Naive thymus-derived CD4-positive, alpha-beta T cell (primary cell): Measurements from ENCODE around the gene PLD6. TPM values are rescaled to one million over a fixed set of nuclear protein-coding genes. Genes with fewer than 3 reads are reported as not detected.

Experiments used
- ATAC-seq: fragments of 150-1000 bp; cut with Tn5 transposase; 2 replicates; pipeline ENCODE4 v1.10.0; 2021; ENCODE audit warnings: mild to moderate bottlenecking, moderate library complexity
- CTCF ChIA-PET: fragments of 350-600 bp; sonication (Branson Sonifier 250); formaldehyde crosslinking; loops from one replicate; lab custom pipeline; 2021; ENCODE audit warnings: antibody characterized with exemption; lab: Charles Lee
- POLR2A ChIA-PET: fragments of 350-600 bp; sonication (Branson Sonifier 250); formaldehyde crosslinking; loops from one replicate; lab custom pipeline; 2021; ENCODE audit warnings: antibody characterized with exemption, inconsistent platforms; lab: Charles Lee
- DNase-seq, 9 donors: peaks; one replicate each; pipeline versions ENCODE4 v3.0.0 to v3.0.0-alpha.2; 2020 to 2022; ENCODE audit warnings: mixed read lengths in 1 of 9
- H3K27ac ChIP-seq: one replicate; pipeline ENCODE4 v1.7.0; 2013; ENCODE audit warnings: mild to moderate bottlenecking, low read depth, low read length, moderate library complexity
- H3K27me3 ChIP-seq, 2 donors: one replicate each; pipeline ENCODE4 v1.7.0; 2013; ENCODE audit warnings: low read length in 2 of 2, mild to moderate bottlenecking in 2 of 2, moderate library complexity in 2 of 2; ENCODE audit not compliant: control insufficient read depth in 2 of 2, insufficient read depth in 2 of 2
- H3K36me3 ChIP-seq, 3 experiments: 1 replicate in 2 of 3; 2 replicates in 1 of 3; pipeline ENCODE4 v1.7.0; 2013; ENCODE audit warnings: low read length in 3 of 3, mild to moderate bottlenecking in 3 of 3, moderate library complexity in 1 of 3; ENCODE audit not compliant: insufficient read depth in 3 of 3, control insufficient read depth in 2 of 3
- H3K4me1 ChIP-seq, 2 donors: one replicate each; pipeline ENCODE4 v1.7.0; 2013; ENCODE audit warnings: low read length in 2 of 2, mild to moderate bottlenecking in 2 of 2, moderate library complexity in 1 of 2; ENCODE audit not compliant: control insufficient read depth in 2 of 2, insufficient read depth in 2 of 2
- H3K4me3 ChIP-seq: 2 replicates; pipeline ENCODE4 v1.7.0; 2013; ENCODE audit warnings: mild to moderate bottlenecking, low read length
- H3K9me3 ChIP-seq, 3 experiments: 1 replicate in 2 of 3; 2 replicates in 1 of 3; pipeline ENCODE4 v1.7.0; 2013; ENCODE audit warnings: low read length in 3 of 3; ENCODE audit not compliant: control insufficient read depth in 2 of 3
- H3K27ac Mint-ChIP-seq, 9 donors: one replicate each; pipeline ENCODE4 v1.8.0; 2020 to 2022; ENCODE audit warnings: mixed read lengths in 9 of 9, mild to moderate bottlenecking in 8 of 9, moderate library complexity in 5 of 9, inconsistent platforms in 2 of 9
- H3K27me3 Mint-ChIP-seq, 5 donors: one replicate each; pipeline ENCODE4 v1.8.0; 2021 to 2022; ENCODE audit warnings: mixed read lengths in 5 of 5, mild to moderate bottlenecking in 1 of 5
- H3K36me3 Mint-ChIP-seq, 5 donors: one replicate each; pipeline ENCODE4 v1.8.0; 2020 to 2022; ENCODE audit warnings: mixed read lengths in 5 of 5, mild to moderate bottlenecking in 3 of 5, inconsistent platforms in 1 of 5
- H3K4me1 Mint-ChIP-seq, 7 donors: one replicate each; pipeline ENCODE4 v1.8.0; 2020 to 2022; ENCODE audit warnings: mixed read lengths in 7 of 7, mild to moderate bottlenecking in 3 of 7, inconsistent platforms in 1 of 7
- H3K4me3 Mint-ChIP-seq, 10 donors: one replicate each; pipeline ENCODE4 v1.8.0; 2020 to 2022; ENCODE audit warnings: mild to moderate bottlenecking in 10 of 10, mixed read lengths in 10 of 10, moderate library complexity in 6 of 10, inconsistent platforms in 2 of 10
- H3K9me3 Mint-ChIP-seq, 11 donors: one replicate each; pipeline ENCODE4 v1.8.0; 2020 to 2022; ENCODE audit warnings: mixed read lengths in 11 of 11, mild to moderate bottlenecking in 4 of 11, inconsistent platforms in 1 of 11, moderate library complexity in 1 of 11
- intact Hi-C, 2 donors: fragments of 100-400 bp; cut with micrococcal nuclease; formaldehyde crosslinking; loops; one replicate each; pipeline ENCODE4 v1.15.1; 2023
- polyA plus RNA-seq, 2 donors: library from polyadenylated mRNA; unstranded; fragments of 300-500 nt; fragmentation: Illumina TruSeq; gene quantifications; one replicate each; pipeline ENCODE4 v1.2.3, GENCODE V29; 2021
- total RNA-seq, 6 experiments: library from RNA in 5 of 6; stranded (reverse) in 5 of 6; gene quantifications; 1 replicate in 5 of 6; 2 replicates in 1 of 6; pipeline ENCODE4 v1.2.3 and lab custom pipeline; 2021 to 2026

PLD6 gene
- total and polyA plus RNA-seq, 7 experiments from 2014 or later, result 6.2 to 16.4 (median 12.1) TPM

DNA sequence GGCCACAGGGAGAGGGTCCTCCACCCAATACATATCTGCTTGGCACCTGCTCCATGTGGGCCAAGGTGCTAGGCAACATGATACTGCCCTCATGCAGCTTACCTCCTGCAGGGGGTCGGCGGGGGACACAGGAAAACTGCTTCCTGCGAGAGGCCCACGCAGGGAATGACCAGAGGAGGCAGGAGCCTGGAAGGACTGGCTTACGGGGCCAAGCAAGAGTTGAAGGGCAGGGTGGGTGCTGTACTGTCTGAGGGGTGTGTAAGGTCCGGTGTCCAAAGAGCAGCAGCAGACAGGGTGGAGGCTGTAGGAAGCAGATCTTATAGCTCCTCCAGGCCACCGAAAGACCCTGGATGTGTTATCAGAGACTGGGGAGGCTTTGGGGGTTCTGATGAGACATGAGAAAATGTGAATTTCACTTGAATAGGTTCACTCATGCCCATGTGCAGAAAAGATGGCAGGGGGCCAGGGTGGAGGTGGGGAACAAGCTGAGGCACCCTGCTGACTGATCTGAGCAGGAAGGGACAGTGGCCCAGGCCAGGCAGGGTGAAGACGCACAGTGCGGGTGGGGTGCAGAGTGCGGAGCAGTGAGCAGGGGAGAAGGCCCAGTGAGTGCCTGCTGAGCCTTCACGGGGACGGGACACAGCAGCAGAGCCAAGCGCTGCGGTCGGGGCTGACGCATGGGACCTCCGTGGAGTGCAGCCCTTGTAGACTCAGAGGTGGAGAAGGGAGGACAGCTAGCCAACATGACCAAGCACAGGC lies 22.6 kb upstream of the PLD6 start:
- Histone ChIP-seq H3K36me3 (peaks cover 6 to 91% (median 27%) of the 10 kb centered on the region in 3 experiments), H3K27me3 (no peaks in the 10 kb centered on the region), H3K4me1 (no peaks in the 10 kb centered on the region), H3K4me3 (no peak overlapping the region), H3K27ac (no peak overlapping the region), H3K9me3 (no peaks in the 10 kb centered on the region)
- peaks cover 0 to 17% (median 8%) of the 10 kb centered on the region in 7 donors for H3K4me1 Mint-ChIP-seq
- H3K4me3 Mint-ChIP-seq, result no peak overlapping the region
- CTCF ChIA-PET, result no interaction called here
- intact Hi-C loops, result no loop called here
- H3K9me3 Mint-ChIP-seq, result no peaks in the 10 kb centered on the region
- H3K27ac Mint-ChIP-seq, result no peak overlapping the region
- POLR2A ChIA-PET, result no interaction called here
- DNase-seq (no peak), ATAC-seq (no peak)
- no peaks in the 10 kb centered on the region for H3K27me3 Mint-ChIP-seq
- peaks cover 7 to 55% (median 17%) of the 10 kb centered on the region in 5 donors for H3K36me3 Mint-ChIP-seq

DNA sequence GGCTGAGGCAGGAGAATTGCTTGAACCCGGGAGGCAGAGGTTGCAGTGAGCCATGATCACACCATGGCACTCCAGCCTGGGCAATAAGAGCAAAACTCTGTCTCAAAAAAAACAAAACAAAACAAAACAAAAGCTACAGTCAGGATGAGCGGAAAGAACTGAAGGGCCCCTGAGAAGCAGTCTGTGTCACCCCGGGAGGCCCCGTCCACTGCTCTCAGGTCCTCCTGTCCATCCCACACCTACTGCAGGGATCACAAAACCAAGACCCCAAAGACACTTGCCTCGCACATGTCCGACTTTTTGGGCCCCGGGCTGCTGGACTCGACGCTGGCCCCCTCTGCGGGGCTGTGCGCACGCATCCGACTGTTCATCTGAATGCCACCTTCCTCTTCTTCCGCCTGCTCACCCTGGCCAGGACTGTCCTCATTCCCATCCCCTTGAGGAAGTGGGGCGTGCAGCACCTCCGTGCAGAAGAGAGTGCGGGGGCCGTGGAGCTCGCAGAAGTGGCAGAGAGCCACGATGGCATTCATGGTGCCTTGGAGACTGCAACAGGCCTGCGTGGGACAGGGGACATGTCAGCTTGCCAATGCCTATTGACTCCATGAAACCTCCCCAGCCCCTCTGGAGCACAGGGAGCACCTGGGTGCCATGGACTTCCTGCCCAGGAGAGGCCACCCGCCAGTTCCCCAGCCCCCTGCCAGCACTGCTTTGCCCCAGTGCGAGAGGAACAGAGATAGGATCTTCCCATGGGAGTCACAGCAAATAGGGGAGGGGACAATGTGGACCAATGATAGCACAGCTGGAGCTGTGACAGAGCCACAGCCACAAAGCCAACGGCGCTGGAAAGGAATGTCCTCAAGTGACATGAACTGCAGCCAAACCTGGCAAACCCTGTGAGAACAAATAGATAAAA lies 21.7 kb upstream of the PLD6 start:
- H3K4me1 ChIP-seq, result no peaks in the 10 kb centered on the region
- DNase-seq, result no peak
- ChIA-PET CTCF (no interaction called here), POLR2A (no interaction called here)
- Mint-ChIP-seq H3K27me3 (no peaks in the 10 kb centered on the region), H3K27ac (peak overlapping the region in 2 of 9 donors; percentile 41 to 51), H3K4me3 (no peak overlapping the region), H3K36me3 (peaks cover 10 to 60% (median 17%) of the 10 kb centered on the region in 5 donors), H3K4me1 (peaks cover 0 to 17% (median 7%) of the 10 kb centered on the region in 7 donors), H3K9me3 (no peaks in the 10 kb centered on the region)
- no peak overlapping the region for H3K4me3 ChIP-seq
- intact Hi-C loops, result no loop called here
- no peak for ATAC-seq
- H3K27ac ChIP-seq, result no peak overlapping the region
- no peaks in the 10 kb centered on the region for H3K9me3 ChIP-seq
- peaks cover 6 to 99% (median 32%) of the 10 kb centered on the region in 3 experiments for H3K36me3 ChIP-seq
- H3K27me3 ChIP-seq, result no peaks in the 10 kb centered on the region

DNA sequence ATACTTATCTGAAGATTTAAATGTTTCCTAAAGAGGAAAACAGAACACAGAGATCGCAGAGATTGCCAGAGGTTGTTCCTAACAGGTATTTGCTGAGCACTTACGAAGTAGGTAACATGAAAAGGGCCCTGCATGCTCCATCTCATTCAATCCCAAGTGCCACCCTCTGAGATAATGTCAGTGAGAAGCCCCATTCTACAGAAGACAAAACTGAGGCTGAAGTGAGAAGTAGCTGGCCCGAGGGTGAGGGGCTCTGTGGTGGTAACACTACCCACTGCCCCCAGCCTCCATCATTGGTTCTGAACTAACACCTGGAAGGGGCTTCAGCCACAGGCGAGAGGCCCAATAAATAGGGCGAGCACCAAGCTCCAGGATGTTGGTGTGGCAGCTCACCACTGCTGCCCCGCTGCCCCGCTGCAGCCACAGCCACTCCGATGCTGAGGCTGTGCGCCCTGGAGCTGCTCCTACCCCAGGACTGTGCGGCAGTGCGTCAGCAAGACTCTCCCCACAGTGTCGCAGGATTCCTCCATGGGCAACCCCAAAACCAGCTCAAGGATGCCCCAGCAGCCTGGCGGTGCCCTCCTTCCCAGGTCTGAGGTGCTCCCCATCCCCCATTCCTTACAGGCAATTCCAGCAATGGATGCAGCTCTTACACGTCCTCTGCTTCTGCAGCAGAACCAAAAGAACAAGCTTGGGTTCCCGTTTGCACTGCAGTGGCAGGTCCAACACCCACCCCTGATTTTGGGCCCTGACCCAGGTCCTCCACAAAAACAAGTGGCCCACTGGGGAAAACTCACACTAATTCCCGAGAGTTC lies 20.5 kb upstream of the PLD6 start:
- no peak overlapping the region for H3K4me3 ChIP-seq
- intact Hi-C loops, result no loop called here
- Mint-ChIP-seq H3K36me3 (peaks cover 10 to 61% (median 16%) of the 10 kb centered on the region in 5 donors), H3K4me3 (no peak overlapping the region), H3K4me1 (peaks cover 0 to 9% (median 1%) of the 10 kb centered on the region in 7 donors), H3K27me3 (no peaks in the 10 kb centered on the region), H3K27ac (peak overlapping the region in 1 of 9 donors; percentile 32), H3K9me3 (no peaks in the 10 kb centered on the region)
- CTCF ChIA-PET, result interaction anchor here (0.6 kb wide), 1 partner anchor 85 kb away, joined by 3 read pairs; no protein-coding TSS in a partner anchor
- no peaks in the 10 kb centered on the region for H3K4me1 ChIP-seq
- peaks cover 6 to 99% (median 40%) of the 10 kb centered on the region in 3 experiments for H3K36me3 ChIP-seq
- no peak for DNase-seq
- no peaks in the 10 kb centered on the region for H3K9me3 ChIP-seq
- POLR2A ChIA-PET, result no interaction called here
- H3K27me3 ChIP-seq, result no peaks in the 10 kb centered on the region
- no peak for ATAC-seq
- H3K27ac ChIP-seq, result no peak overlapping the region

DNA sequence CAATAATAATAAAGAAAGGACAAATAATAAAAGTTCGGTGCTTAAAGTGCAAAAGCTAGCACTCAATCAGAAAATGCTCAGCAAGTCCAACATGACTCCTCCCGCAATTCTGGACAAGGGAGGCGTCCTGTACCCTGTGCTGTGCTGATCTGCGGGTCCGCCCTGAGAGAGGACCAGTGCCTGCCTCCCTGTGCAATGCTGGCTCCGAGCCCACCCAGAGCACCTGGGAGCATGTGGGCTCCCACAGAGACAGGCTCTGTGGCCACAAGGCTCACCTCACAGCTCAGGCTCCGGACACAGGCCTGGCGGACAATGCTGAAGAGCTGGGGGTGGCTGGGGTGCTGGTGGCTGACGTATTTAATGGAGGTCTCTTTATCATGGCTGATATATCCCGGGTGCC lies 19.8 kb upstream of the PLD6 start:
- POLR2A ChIA-PET, result no interaction called here
- ATAC-seq (no peak), DNase-seq (no peak)
- Mint-ChIP-seq H3K27me3 (no peaks in the 10 kb centered on the region), H3K4me1 (peaks cover 0 to 8% (median 0%) of the 10 kb centered on the region in 7 donors), H3K4me3 (no peak overlapping the region), H3K36me3 (peaks cover 10 to 62% (median 14%) of the 10 kb centered on the region in 5 donors), H3K9me3 (no peaks in the 10 kb centered on the region), H3K27ac (no peak overlapping the region)
- Histone ChIP-seq H3K27me3 (no peaks in the 10 kb centered on the region), H3K36me3 (peaks cover 6 to 100% (median 37%) of the 10 kb centered on the region in 3 experiments), H3K4me1 (no peaks in the 10 kb centered on the region), H3K9me3 (no peaks in the 10 kb centered on the region), H3K27ac (no peak overlapping the region), H3K4me3 (no peak overlapping the region)
- intact Hi-C loops, result no loop called here
- CTCF ChIA-PET, result no interaction called here

DNA sequence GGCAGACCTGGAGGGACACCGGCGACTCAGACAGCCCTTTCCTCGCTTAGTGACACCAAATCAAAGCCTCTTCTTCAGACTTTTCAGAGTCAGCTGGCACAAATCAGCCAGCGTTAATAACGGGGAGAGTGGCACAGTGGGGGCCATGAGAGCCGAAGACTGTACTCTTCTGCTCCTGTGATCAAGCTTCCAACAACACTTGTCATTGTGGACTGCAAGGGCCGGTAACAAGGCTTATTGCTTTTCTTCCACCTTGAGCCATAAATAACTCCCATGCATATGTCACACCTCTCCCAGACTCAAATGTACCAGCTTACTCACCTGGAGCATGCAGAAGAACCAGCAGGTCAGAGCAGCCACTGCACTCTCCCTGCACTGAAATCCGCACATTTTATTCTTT lies 18.0 kb upstream of the PLD6 start:
- peaks cover 10 to 55% (median 12%) of the 10 kb centered on the region in 5 donors for H3K36me3 Mint-ChIP-seq

DNA sequence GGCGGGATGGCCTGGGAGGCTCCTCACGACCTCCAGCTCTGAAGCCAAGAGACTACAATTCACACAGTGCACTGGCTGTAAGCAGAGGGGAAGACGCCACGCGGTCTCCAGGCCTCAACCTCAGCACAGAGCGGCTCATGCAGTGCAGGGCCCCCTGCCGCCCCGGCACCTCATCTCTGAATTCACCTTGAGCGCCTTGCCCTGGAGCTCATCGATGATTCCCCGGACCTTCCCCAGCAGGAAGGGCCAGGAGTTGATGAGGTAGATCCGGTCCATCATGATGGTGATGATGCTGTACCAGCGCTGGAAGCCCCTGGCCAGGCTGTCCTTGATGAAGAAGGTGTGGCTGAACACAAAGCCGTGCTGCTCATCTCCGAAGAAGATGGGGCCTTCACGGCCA lies 17.6 kb upstream of the PLD6 start:
- DNase-seq (no peak), ATAC-seq (no peak)
- Histone ChIP-seq H3K4me3 (no peak overlapping the region), H3K9me3 (no peaks in the 10 kb centered on the region), H3K4me1 (no peaks in the 10 kb centered on the region), H3K36me3 (peaks cover 6 to 95% (median 44%) of the 10 kb centered on the region in 3 experiments), H3K27ac (no peak overlapping the region), H3K27me3 (no peaks in the 10 kb centered on the region)
- Mint-ChIP-seq H3K27me3 (no peaks in the 10 kb centered on the region), H3K36me3 (peaks cover 7 to 52% (median 12%) of the 10 kb centered on the region in 5 donors), H3K4me3 (no peak overlapping the region), H3K4me1 (peaks cover 0 to 9% (median 0%) of the 10 kb centered on the region in 7 donors), H3K9me3 (no peaks in the 10 kb centered on the region), H3K27ac (peak overlapping the region in 1 of 9 donors; percentile 7)
- CTCF ChIA-PET, result no interaction called here
- intact Hi-C loops, result no loop called here
- POLR2A ChIA-PET, result no interaction called here

More for the DNA sequence above, 18.0 kb upstream of the PLD6 start:
- ATAC-seq (no peak), DNase-seq (no peak)
- H3K4me3 Mint-ChIP-seq, result no peak overlapping the region
- H3K4me3 ChIP-seq, result no peak overlapping the region
- H3K9me3 ChIP-seq, result no peaks in the 10 kb centered on the region
- peak overlapping the region in 2 of 9 donors; percentile 22 to 51 for H3K27ac Mint-ChIP-seq
- peaks cover 0 to 9% (median 0%) of the 10 kb centered on the region in 7 donors for H3K4me1 Mint-ChIP-seq
- POLR2A ChIA-PET, result no interaction called here
- H3K4me1 ChIP-seq, result no peaks in the 10 kb centered on the region
- intact Hi-C loops, result no loop called here
- no peaks in the 10 kb centered on the region for H3K27me3 Mint-ChIP-seq
- H3K27me3 ChIP-seq, result no peaks in the 10 kb centered on the region
- CTCF ChIA-PET, result no interaction called here
- no peaks in the 10 kb centered on the region for H3K9me3 Mint-ChIP-seq
- peaks cover 6 to 95% (median 44%) of the 10 kb centered on the region in 3 experiments for H3K36me3 ChIP-seq
- no peak overlapping the region for H3K27ac ChIP-seq
